KBM-7 (cell line): ENCODE measurements around the gene CACNA2D1.

Experiments
- DNase-seq: peaks from one replicate; pipeline ENCODE4 v3.0.0-alpha.2; 2015
- in situ Hi-C: fragments of 300-500 bp; cut with MboI; formaldehyde crosslinking; loops from 2 replicates; pipeline ENCODE4 v1.14.3; 2020; ENCODE audit warnings: low sequenced_read_pairs, low pct_unique_long_range_greater_than_20kb, mixed read lengths

CACNA2D1 gene

GRCh38 chr7:82210416-82211184, 233.0 kb downstream of the CACNA2D1 start:
- in situ Hi-C loops, result no loop called here
- no peak for DNase-seq

DNA sequence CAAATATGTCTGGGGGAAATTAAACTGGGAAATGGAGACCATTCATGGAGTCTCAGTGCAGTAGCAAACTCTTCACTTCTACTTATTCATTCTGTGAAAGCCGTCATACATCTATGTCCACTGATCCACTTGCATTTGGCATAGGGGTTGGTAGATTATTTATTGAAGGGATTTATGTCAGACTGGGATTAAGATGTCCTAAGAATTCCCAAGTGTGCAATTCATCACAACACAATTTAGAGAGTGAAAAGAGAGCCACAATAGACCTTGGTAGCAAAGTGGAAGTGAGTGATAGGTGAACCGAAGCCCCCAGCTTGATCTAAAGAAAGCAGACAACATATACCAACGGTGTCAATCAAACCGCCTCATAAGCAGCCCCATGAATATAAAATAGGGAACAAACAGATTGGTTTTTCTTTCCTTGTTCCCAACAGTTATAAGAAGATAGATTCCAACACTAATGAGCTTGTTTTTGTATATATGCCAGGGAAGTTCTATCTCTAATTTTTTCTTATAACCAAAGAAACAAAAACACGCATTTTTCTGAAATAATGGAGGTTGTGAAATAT, 234.3 kb downstream of the CACNA2D1 start:
- in situ Hi-C loops, result no loop called here
- no peak for DNase-seq

GRCh38 chr7:82204694-82205093, 238.9 kb downstream of the CACNA2D1 start:
- in situ Hi-C loops, result no loop called here
- no peak for DNase-seq

DNA sequence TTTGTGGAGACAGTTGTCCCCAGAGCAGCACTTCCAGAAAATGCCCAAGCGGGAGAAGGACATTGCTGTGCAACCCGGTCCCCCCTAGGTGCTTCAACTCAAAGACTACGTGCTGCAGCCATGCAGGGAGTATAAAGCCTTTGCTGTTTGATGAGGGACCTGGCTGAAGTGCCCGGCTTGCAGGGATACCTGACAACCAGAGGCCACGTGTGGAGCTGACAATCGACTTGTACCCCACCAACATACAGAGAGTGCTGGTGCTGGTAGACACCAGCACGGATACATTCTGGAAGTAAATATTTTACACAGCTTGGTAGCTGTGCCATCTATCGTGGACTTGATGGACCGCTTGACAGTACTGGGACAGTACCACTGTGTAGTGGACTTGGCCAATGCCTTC, 240.6 kb downstream of the CACNA2D1 start:
- in situ Hi-C loops, result no loop called here
- DNase-seq, result no peak

GRCh38 chr7:82202107-82202506, 241.5 kb downstream of the CACNA2D1 start:
- no peak for DNase-seq
- in situ Hi-C loops, result no loop called here

DNA sequence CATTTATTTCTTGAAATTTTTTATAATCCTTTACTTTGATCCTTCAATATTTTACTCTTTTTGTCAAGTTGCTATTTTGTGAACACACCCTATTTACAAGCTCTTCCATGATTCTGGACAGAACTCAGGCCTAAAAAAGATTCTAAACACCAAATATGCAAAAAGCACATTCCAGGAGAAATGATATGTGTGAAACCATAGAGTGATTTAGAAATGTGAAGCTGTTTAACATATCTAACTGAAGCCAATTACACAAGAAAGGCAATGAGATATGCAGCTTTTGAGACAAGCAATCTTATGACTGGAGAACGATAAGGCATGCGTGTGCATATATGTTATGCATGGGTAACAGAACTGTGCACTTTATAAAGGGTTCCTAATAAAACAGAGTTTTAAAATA, 243.0 kb downstream of the CACNA2D1 start:
- in situ Hi-C loops, result no loop called here
- no peak for DNase-seq

DNA sequence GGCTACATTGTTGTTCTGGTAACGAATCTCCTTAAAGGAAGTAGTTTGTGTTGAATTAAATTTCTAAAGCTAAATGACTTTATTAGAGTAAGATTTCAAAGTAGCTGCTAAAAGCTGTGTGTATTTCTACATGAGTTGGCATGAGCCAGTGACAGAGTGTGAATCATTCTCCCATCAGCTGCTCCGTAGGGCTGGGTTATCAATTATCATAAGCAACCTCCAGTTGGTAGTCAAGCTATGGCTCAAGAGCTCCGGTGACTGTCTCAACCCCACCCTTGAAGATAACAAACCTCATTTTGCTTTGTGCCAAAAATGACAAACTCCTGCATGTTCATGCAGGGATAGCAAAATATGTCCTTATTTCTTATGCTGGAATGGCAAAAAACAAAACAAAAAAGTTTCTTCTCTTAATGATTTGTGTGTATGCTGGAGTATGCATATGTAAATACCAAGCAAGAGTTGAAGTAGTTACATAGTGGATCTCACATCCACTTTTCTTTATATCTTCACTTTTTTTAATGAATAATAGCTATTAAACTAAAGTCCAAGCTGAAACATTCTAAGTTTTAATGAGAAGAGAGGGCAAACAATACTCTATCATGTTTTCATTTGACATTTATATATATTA, 249.4 kb downstream of the CACNA2D1 start:
- in situ Hi-C loops, result no loop called here
- no peak for DNase-seq

DNA sequence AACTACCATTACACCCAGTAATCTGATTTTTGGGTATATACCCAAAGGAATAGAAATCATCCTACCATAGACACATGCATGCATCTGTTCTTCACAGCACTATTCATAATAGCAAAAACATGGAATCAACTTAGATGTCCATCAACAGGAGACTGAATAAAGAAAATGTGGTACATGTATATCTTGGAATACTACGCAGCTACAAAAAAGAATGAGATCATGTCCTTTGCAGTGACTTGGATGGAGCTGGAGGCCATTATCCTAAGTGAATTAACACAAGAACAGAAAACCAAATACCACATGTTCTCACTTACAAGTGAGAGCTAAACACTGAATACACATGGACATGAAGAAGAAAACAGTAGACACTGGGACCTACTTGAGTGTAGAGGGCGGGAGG, 254.9 kb downstream of the CACNA2D1 start:
- DNase-seq, result no peak
- in situ Hi-C loops, result no loop called here

DNA sequence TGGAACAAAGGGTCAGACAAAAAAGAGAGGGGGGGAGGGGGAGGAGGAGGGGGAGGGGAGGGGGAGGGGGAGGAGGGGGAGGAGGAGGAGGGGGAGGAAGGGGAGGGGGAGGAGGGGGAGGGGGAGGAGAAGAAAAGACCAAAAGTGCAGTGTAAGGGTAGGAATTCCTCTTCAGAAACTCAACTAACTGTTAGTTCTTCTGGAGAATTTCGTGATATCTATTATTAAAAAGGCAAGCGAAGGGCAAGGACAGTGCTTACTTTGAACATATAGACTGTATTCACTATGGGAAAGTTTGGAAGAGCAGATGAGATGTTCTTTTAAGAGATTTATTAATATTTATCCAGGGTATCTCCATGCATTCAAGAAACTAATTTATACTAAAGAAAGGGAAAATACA, 258.1 kb downstream of the CACNA2D1 start:
- in situ Hi-C loops, result no loop called here
- no peak for DNase-seq

DNA sequence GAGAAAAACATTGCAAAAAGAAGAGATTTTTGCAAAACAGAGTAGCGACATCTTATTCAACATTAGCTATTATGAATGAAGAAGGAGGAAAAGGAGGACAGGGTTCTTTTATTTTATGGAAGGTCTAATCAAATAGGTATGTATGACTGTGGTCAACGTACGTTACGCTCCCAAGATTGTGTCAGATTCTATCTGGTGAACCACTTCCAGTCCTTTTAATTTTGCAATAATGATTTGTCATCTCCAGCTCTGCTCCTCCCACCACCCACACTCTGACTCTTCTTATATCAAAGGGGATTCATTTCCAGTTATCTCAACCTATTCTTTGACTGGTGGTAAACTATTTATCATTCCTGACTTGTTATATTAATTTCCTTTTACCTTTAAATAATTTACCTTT, 259.9 kb downstream of the CACNA2D1 start:
- DNase-seq, result no peak
- in situ Hi-C loops, result no loop called here

GRCh38 chr7:82179311-82179710, 264.3 kb downstream of the CACNA2D1 start:
- in situ Hi-C loops, result no loop called here
- DNase-seq, result no peak

DNA sequence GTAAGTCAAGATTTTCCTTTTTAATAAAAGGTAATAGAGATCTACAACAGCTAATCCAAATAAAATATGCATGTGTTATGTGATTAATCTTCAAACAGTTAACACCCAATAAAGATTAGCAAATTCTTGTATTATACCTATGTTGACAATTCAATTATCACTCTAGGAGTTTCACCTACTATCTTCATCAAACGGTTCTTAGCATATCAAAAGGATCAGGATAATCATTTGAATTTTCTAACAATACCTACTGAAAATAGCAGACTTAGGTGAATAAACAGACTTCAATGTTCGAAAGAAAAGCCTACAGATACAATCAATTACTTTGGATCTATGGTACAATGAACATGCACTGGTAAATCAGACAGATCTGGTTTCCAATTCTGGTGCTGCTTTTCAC, 268.3 kb downstream of the CACNA2D1 start:
- in situ Hi-C loops, result no loop called here
- DNase-seq, result no peak

GRCh38 chr7:82173400-82174021, 270.1 kb downstream of the CACNA2D1 start:
- in situ Hi-C loops, result no loop called here
- DNase-seq, result no peak

- no peak for DNase-seq
- in situ Hi-C loops, result no loop called here
Measured at GRCh38 chr7:82172881-82173280, 270.7 kb downstream of the CACNA2D1 start.

GRCh38 chr7:82172017-82172416, 271.6 kb downstream of the CACNA2D1 start:
- DNase-seq, result peak; percentile 2
- in situ Hi-C loops, result no loop called here

- in situ Hi-C loops, result no loop called here
Measured at GRCh38 chr7:82167558-82168314, 275.8 kb downstream of the CACNA2D1 start.

DNA sequence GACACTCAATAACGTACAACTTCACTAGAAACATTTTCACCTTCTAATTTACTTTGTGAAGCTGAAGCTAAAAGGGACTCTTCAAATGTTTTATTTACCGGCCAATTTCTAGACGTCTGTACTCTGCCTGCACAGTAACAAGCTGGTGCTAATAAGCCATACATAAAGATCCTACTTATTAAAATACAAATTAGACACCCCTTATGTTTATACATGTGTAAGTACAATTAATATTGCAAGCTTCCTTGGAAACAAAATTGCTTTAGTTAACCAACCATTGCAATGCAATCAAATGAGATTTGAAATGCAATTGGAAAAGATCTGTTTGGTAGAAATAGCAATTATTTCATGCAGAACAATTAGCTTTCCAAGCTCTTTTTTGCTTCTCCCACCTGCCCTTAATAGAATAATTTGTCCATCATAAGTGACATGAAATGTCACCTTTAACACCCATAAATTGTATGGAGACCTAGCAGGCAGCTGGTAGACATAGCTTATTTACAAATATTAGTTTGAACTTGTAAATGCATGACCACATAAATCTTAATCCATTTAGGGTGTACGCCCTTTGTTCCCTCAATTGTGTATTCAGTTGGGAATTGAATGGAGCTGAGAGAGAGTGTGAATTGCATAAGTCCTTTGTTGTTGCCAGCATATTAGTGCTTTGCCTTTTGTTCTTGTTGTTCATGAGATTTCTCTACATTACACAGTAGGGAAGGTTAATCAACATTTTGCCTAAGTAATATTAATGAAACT, 277.1 kb downstream of the CACNA2D1 start:
- no peak for DNase-seq
- in situ Hi-C loops, result no loop called here

More at GRCh38 chr7:82167558-82168314, 275.8 kb downstream of the CACNA2D1 start:
- DNase-seq, result no peak

- in situ Hi-C loops, result no loop called here
- DNase-seq, result no peak
Measured at GRCh38 chr7:82164813-82165212, 278.8 kb downstream of the CACNA2D1 start.

GRCh38 chr7:82164410-82164809, 279.2 kb downstream of the CACNA2D1 start:
- no peak for DNase-seq
- in situ Hi-C loops, result no loop called here
